Loucy (cell line): ENCODE measurements around the gene INO80B.

Experiments used
- H2AFZ ChIP-seq: fragments of 200-600 bp; sonication (generic); 2 replicates; pipeline ENCODE4 v1.6.0; 2016; ENCODE audit warnings: antibody characterized with exemption, mild to moderate bottlenecking, low read length, moderate library complexity
- H3F3A ChIP-seq: fragments of 200-600 bp; 2 replicates; pipeline ENCODE4 v1.6.0; 2016; ENCODE audit warnings: antibody characterized with exemption, low read depth, mild to moderate bottlenecking
- H3K27me3 ChIP-seq: fragments of 200-600 bp; sonication (generic); 2 replicates; pipeline ENCODE4 v1.6.1; 2014; ENCODE audit warnings: low read length, mild to moderate bottlenecking; ENCODE audit not compliant: insufficient read depth, poor library complexity, severe bottlenecking
- H3K36me3 ChIP-seq: fragments of 200-600 bp; sonication (generic); 2 replicates; pipeline ENCODE4 v1.6.1; 2016; ENCODE audit warnings: low read length; ENCODE audit not compliant: insufficient read depth
- H3K4me1 ChIP-seq: fragments of 200-600 bp; sonication (generic); 2 replicates; pipeline ENCODE4 v1.5.1; 2014; ENCODE audit warnings: low read length, mild to moderate bottlenecking; ENCODE audit not compliant: insufficient read depth, poor library complexity, severe bottlenecking
- H3K4me2 ChIP-seq: fragments of 200-600 bp; sonication (generic); 2 replicates; pipeline ENCODE4 v1.6.0; 2014; ENCODE audit warnings: antibody characterized with exemption, low read length, low read depth, mild to moderate bottlenecking; ENCODE audit not compliant: poor library complexity, severe bottlenecking
- H3K4me3 ChIP-seq: fragments of 200-600 bp; sonication (generic); 2 replicates; pipeline ENCODE4 v1.5.1; 2014; ENCODE audit warnings: low read length, mild to moderate bottlenecking, mixed read lengths; ENCODE audit not compliant: poor library complexity, severe bottlenecking
- H3K79me2 ChIP-seq: fragments of 200-600 bp; sonication (generic); 2 replicates; pipeline ENCODE4 v1.6.1; 2014; ENCODE audit warnings: low read length; ENCODE audit not compliant: insufficient read depth
- H3K9ac ChIP-seq: fragments of 200-600 bp; sonication (generic); 2 replicates; pipeline ENCODE4 v1.6.0; 2014; ENCODE audit warnings: mild to moderate bottlenecking, low read depth, low read length, moderate library complexity; ENCODE audit not compliant: poor library complexity, severe bottlenecking
- H3K9me2 ChIP-seq: fragments of 200-600 bp; sonication (generic); replicated peaks from 2 replicates; pipeline ENCODE4 v1.6.1; 2016; ENCODE audit warnings: low read depth, low read length, mixed read lengths
- H3K9me3 ChIP-seq: fragments of 200-600 bp; sonication (generic); 2 replicates; pipeline ENCODE4 v1.6.1; 2014; ENCODE audit warnings: mild to moderate bottlenecking, antibody characterized with exemption, low read length, low read depth; ENCODE audit not compliant: insufficient read depth
- H4K20me1 ChIP-seq: fragments of 200-600 bp; sonication (generic); 2 replicates; pipeline ENCODE4 v1.6.0; 2014; ENCODE audit warnings: antibody characterized with exemption, low read length, mild to moderate bottlenecking; ENCODE audit not compliant: insufficient read depth, poor library complexity, severe bottlenecking
- CTCF ChIP-seq: fragments of 200-600 bp; sonication (generic); conservative IDR thresholded peaks from 2 replicates; pipeline ENCODE4 v1.5.1; 2014; ENCODE audit warnings: mild to moderate bottlenecking, antibody characterized with exemption, low read length
- EZH2phosphoT487 ChIP-seq: fragments of 200-600 bp; IDR thresholded peaks from 2 replicates; pipeline ENCODE4 v1.6.1; 2018; ENCODE audit warnings: antibody characterized with exemption, mild to moderate bottlenecking, moderate library complexity, borderline replicate concordance

The INO80B gene

GRCh38 chr2:74427551-74427950 is 27.3 kb upstream of the INO80B start:
- no peaks in the 10 kb centered on the region for H4K20me1 ChIP-seq
- H3K4me2 ChIP-seq = no peak overlapping the region
- H2AFZ ChIP-seq = no peak overlapping the region
- H3K9ac ChIP-seq = no peak overlapping the region
- no peaks in the 10 kb centered on the region for H3K9me2 ChIP-seq
- H3K36me3 ChIP-seq = peaks cover 5% of the 10 kb centered on the region; the same call in 1 of the 2 replicates
- H3K4me1 ChIP-seq = peaks cover 5% of the 10 kb centered on the region
- H3K9me3 ChIP-seq = no peaks in the 10 kb centered on the region
- no peaks in the 10 kb centered on the region for H3F3A ChIP-seq
- H3K27me3 ChIP-seq = no peaks in the 10 kb centered on the region
- peaks cover 11% of the 10 kb centered on the region; the same call in 1 of the 2 replicates for H3K79me2 ChIP-seq
- TF ChIP-seq CTCF (no peak), EZH2phosphoT487 (no peak)
- H3K4me3 ChIP-seq = no peak overlapping the region

GRCh38 chr2:74428675-74429074 is 26.2 kb upstream of the INO80B start:
- Histone ChIP-seq H3K4me2 (no peak overlapping the region), H3K4me1 (no peaks in the 10 kb centered on the region), H3K9ac (no peak overlapping the region), H3K79me2 (no peaks in the 10 kb centered on the region), H2AFZ (no peak overlapping the region), H4K20me1 (no peaks in the 10 kb centered on the region), H3K36me3 (peaks cover 5% of the 10 kb centered on the region; the same call in 1 of the 2 replicates), H3K9me3 (no peaks in the 10 kb centered on the region), H3K27me3 (no peaks in the 10 kb centered on the region), H3K9me2 (no peaks in the 10 kb centered on the region), H3F3A (no peaks in the 10 kb centered on the region), H3K4me3 (no peak overlapping the region)
- TF ChIP-seq EZH2phosphoT487 = no peak

GRCh38 chr2:74429487-74430451 is 25.1 kb upstream of the INO80B start:
- no peaks in the 10 kb centered on the region for H3K9me3 ChIP-seq
- no peak overlapping the region for H3K4me3 ChIP-seq
- H3K9ac ChIP-seq = no peak overlapping the region
- TF ChIP-seq CTCF (no peak), EZH2phosphoT487 (no peak)
- no peaks in the 10 kb centered on the region for H3K4me1 ChIP-seq
- H3K4me2 ChIP-seq = no peak overlapping the region
- no peaks in the 10 kb centered on the region for H3F3A ChIP-seq
- H3K27me3 ChIP-seq = no peaks in the 10 kb centered on the region
- H2AFZ ChIP-seq = no peak overlapping the region
- no peaks in the 10 kb centered on the region for H4K20me1 ChIP-seq
- H3K9me2 ChIP-seq = no peaks in the 10 kb centered on the region
- peaks cover 5% of the 10 kb centered on the region; the same call in 1 of the 2 replicates for H3K36me3 ChIP-seq
- H3K79me2 ChIP-seq = no peaks in the 10 kb centered on the region
